Frontal cortex (tissue), 4 donors: ENCODE data around the gene SPACA4. TPM values are rescaled to one million over a fixed set of nuclear protein-coding genes. Genes with fewer than 3 reads are reported as not detected.

Experiments
- DNase-seq, 2 donors: peaks; one replicate each; pipeline ENCODE4 v3.0.0; 2012; ENCODE audit warnings: low spot score in 2 of 2
- FAIRE-seq: peaks from 2 replicates; lab custom pipeline; 2012; peaks lifted over from hg19 to GRCh38; lab: Jason Lieb, UNC
- total RNA-seq: library from RNA; depleted of rRNA; stranded (reverse); fragments of >200 nt; gene quantifications from one replicate; pipeline ENCODE4 v1.2.3, GENCODE V29; 2014
- donor health status: control.
- donor health status: control.
- donor health status: control.

Gene SPACA4
- total RNA-seq, 1 donor from 2014 or later: not detected

DNA sequence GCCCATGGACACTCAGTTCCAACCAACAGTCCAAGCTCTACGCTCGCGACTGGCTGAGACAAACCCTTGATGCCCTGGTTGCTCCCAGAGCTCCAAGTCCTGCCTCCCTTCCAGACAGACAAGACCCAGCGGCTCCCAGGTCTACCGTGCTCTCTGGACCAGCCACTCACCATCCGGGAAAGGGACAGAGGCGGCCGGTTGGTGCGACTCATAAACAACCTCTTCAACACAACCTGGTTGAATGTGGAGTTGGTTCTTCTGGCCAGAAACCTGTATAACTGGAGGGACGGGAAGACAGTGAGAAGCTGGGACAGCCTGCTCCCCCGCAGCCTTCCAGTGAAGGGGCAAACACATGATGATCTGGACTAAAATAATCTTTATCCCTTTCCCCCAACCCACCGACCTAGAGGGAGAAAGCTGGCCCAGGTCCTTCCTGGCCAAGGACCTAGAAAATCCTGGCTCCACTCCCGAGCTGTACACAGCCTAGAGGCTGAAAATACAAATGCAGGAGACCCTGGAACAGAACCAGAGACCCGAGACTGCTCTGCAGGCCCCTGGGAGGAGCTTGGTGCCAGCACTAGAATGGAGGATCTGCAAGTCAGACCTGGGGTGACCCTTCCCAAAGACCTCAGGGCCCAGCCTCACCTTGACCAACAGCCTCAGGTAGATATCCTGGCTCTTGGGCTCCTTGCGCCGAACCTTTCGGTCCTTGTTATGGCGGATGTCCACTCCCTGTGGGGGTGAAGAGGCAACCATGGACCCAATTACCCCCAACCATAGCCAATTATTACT is 10.8 kb downstream of the SPACA4 start:
- DNase-seq: no peak
- no peak for FAIRE-seq

- DNase-seq (no peak), FAIRE-seq (no peak)
These were observed 11.9 kb downstream of the SPACA4 start for GRCh38 chr19:48618278-48618915.

DNA sequence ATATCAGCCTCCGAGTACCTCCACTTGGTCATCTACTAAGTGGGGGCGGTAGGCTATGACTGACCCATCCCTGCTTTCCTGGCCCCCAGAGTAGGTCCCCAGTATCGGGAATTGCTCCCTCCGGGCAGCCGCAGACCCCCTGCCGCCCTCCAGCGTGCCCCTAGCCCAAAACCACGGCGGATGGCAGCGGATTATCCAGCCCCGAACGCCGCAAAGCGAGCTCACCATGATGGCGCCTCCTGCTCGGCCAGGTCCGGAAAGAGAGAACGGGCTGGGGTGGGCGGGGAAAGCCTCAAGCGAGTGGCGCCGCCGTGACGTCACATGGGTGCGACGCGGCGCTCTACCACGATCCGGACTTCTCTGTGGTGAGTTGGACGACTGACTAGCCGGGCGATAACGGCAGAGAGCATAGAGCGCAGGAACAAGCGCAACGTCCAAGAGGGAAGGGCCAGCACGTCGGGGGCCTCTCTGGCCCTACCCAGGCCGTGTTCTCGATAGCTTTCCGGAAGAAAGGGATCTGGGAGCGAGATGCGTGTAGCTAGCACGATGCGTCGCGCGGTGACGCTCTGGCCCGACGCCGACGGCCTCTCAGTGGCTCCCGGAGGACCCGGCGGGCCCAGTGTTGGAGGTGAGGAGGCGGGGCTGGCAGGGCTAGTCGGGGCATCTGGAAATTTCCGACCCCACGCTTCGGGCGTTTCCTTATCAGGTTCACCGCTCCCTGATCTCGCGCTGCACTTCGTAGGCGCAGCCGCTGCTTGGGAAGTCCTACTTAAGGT is 12.6 kb downstream of the SPACA4 start, which contains the start of the genes RPL18 and SPHK2:
RPL18 (minus strand) TSS at position 263 of the 776 bp plus-strand sequence; CDS start at position 228, 35 bp downstream.
SPHK2 (plus strand) TSS at position 591 of the 776 bp plus-strand sequence. CDS start 1,009 bp downstream, outside the sequence.
- DNase-seq (peak; percentile 97 to 99), FAIRE-seq (peak; percentile 10)

DNA sequence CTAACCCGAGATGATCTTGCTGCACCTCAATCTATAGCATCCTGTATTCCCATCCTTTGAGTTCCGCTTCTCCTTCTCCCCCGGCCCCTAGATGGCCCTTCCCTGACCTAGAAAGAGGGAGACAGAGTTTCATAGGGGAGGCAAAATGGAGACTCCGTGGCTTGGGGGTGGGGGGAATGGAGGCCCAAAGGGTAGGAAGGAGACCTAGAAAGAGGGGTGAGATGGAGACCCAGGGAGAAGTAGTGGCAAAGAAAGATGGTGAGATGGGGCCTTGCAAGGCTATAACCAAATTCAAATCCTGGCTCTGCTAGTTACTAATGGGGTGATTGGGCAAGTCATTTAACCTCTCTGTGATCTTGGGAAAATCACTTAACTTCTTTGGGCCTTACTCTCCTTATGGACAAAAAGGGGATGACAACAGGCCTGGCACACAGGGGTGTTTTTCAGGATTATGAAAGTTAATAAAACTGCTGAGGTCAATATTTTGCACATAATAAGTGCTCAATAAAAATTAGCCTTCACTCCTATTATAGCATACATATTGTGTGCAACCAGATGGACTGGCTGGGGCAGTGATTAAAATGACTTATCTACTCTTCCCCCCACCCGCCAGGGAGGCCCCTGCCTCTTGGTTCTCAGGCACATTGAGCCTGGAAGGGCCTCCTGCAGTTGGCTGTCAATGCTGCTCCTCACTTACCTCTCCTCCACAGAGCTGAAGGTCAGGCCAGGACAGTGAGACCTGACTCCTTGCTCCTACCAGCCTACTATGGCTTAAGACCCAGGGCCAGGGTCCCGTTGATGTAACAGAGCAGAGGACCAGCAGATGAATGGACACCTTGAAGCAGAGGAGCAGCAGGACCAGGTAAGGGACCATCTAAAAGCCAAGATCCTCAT is 13.4 kb downstream of the SPACA4 start:
- no peak for FAIRE-seq
- DNase-seq: no peak

DNA sequence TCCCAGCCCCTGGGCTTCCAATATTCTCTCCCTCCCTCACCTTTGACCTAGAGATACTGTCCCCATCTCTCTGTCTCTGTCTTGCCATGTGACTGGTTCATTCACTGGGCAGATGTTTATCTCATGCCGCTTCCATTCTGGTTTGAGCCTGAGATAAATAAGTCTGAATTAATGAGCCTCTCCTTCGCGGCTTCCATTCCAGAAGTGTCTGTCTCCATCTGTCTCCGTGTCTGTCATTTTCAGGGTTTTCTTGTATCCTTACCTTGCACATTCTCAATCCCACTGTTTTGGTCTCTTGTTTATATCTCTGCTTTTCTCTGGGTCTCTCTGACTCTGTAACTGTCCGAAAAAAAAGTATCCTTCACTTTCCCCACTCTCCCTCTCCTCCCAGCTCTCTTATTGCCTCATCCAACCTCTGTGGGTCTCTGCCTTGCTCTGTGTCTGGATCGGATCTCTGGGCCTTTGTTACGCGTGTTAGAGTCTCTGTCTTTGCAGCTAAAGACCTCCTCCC is 17.1 kb downstream of the SPACA4 start:
- DNase-seq: no peak
- no peak for FAIRE-seq

GRCh38 chr19:48624067-48624594 is 17.6 kb downstream of the SPACA4 start:
- no peak for FAIRE-seq
- DNase-seq: peak; percentile 91 to 95

- DNase-seq (no peak), FAIRE-seq (no peak)
These were observed 18.5 kb downstream of the SPACA4 start for GRCh38 chr19:48624791-48625723.

- DNase-seq: no peak
- FAIRE-seq: no peak
These were observed 19.4 kb downstream of the SPACA4 start for GRCh38 chr19:48625891-48626327.

- FAIRE-seq: no peak
- DNase-seq: no peak
These were observed 20.8 kb downstream of the SPACA4 start for GRCh38 chr19:48627201-48627864.

GRCh38 chr19:48627865-48628314 is 21.3 kb downstream of the SPACA4 start:
- no peak for DNase-seq
- FAIRE-seq: no peak

DNA sequence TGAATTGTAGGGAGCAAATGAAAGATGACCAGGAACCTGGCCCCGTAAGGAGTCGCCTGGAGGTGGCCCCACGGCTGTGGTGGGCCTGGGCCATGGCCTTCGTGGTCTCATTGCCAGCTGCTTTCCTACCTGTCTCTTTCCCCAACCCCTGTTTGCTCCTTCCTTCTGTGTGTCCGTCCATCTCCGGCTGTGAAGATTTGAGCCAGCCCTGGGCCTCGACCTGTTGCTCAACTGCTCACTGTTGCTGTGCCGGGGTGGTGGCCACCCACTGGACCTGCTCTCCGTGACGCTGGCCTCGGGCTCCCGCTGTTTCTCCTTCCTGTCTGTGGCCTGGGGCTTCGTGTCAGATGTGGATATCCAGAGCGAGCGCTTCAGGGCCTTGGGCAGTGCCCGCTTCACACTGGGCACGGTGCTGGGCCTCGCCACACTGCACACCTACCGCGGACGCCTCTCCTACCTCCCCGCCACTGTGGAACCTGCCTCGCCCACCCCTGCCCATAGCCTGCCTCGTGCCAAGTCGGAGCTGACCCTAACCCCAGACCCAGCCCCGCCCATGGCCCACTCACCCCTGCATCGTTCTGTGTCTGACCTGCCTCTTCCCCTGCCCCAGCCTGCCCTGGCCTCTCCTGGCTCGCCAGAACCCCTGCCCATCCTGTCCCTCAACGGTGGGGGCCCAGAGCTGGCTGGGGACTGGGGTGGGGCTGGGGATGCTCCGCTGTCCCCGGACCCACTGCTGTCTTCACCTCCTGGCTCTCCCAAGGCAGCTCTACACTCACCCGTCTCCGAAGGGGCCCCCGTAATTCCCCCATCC is 22.1 kb downstream of the SPACA4 start:
- DNase-seq (no peak), FAIRE-seq (no peak)

GRCh38 chr19:48629297-48629598 is 22.7 kb downstream of the SPACA4 start:
- no peak for FAIRE-seq
- DNase-seq: no peak

GRCh38 chr19:48629599-48630295 is 23.2 kb downstream of the SPACA4 start:
- no peak for FAIRE-seq
- DNase-seq: peak in 1 of 2 donors; percentile 63

DNA sequence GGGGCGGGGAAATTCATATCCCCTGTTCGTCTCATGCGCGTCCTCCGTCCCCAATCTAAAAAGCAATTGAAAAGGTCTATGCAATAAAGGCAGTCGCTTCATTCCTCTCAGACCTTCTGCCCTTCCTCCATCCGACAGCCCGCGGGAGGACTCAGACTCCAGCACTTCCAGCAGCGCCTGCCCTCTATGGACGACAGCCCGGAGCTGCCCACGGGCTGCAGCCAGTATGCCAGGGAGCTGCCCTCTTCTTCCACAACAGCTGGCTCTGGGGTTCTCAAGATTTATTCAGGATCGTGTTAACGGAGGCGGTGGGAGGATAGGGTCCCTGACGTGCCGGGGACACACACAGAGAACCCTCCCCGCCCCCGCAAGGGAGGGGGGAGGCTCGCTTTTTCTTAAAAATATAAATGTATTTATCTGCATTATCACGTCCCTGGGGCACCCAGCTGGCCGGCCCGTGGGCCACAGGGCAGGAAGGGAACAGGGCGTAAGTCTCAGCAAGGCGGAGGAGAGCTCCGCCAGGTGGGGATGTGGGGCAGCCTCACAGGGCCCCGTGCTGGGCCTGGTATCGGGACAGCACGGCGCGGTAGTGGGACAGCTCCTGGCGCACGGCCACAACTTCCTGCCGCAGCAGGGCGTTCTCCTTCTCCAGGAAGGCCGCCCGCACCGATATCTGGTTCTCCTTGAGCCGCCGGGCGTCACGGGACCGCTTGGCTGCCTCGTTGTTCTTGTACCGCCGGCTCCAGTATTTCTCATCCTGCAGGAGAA is 23.9 kb downstream of the SPACA4 start:
- no peak for FAIRE-seq

GRCh38 chr19:48631225-48631624 is 24.7 kb downstream of the SPACA4 start:
- FAIRE-seq: no peak
- no peak for DNase-seq

More for the DNA sequence above, 23.9 kb downstream of the SPACA4 start:
- DNase-seq: no peak
